Loucy (cell line): ENCODE measurements around the gene VSX2.

ENCODE experiments used
- H2AFZ ChIP-seq: fragments of 200-600 bp; sonication (generic); 2 replicates; pipeline ENCODE4 v1.6.0; 2016; ENCODE audit warnings: antibody characterized with exemption, mild to moderate bottlenecking, low read length, moderate library complexity
- H3F3A ChIP-seq: fragments of 200-600 bp; 2 replicates; pipeline ENCODE4 v1.6.0; 2016; ENCODE audit warnings: antibody characterized with exemption, low read depth, mild to moderate bottlenecking
- H3K27me3 ChIP-seq: fragments of 200-600 bp; sonication (generic); 2 replicates; pipeline ENCODE4 v1.6.1; 2014; ENCODE audit warnings: low read length, mild to moderate bottlenecking; ENCODE audit not compliant: insufficient read depth, poor library complexity, severe bottlenecking
- H3K36me3 ChIP-seq: fragments of 200-600 bp; sonication (generic); 2 replicates; pipeline ENCODE4 v1.6.1; 2016; ENCODE audit warnings: low read length; ENCODE audit not compliant: insufficient read depth
- H3K4me1 ChIP-seq: fragments of 200-600 bp; sonication (generic); 2 replicates; pipeline ENCODE4 v1.5.1; 2014; ENCODE audit warnings: low read length, mild to moderate bottlenecking; ENCODE audit not compliant: insufficient read depth, poor library complexity, severe bottlenecking
- H3K4me2 ChIP-seq: fragments of 200-600 bp; sonication (generic); 2 replicates; pipeline ENCODE4 v1.6.0; 2014; ENCODE audit warnings: antibody characterized with exemption, low read length, low read depth, mild to moderate bottlenecking; ENCODE audit not compliant: poor library complexity, severe bottlenecking
- H3K4me3 ChIP-seq: fragments of 200-600 bp; sonication (generic); 2 replicates; pipeline ENCODE4 v1.5.1; 2014; ENCODE audit warnings: low read length, mild to moderate bottlenecking, mixed read lengths; ENCODE audit not compliant: poor library complexity, severe bottlenecking
- H3K79me2 ChIP-seq: fragments of 200-600 bp; sonication (generic); 2 replicates; pipeline ENCODE4 v1.6.1; 2014; ENCODE audit warnings: low read length; ENCODE audit not compliant: insufficient read depth
- H3K9ac ChIP-seq: fragments of 200-600 bp; sonication (generic); 2 replicates; pipeline ENCODE4 v1.6.0; 2014; ENCODE audit warnings: mild to moderate bottlenecking, low read depth, low read length, moderate library complexity; ENCODE audit not compliant: poor library complexity, severe bottlenecking
- H3K9me2 ChIP-seq: fragments of 200-600 bp; sonication (generic); replicated peaks from 2 replicates; pipeline ENCODE4 v1.6.1; 2016; ENCODE audit warnings: low read depth, low read length, mixed read lengths
- H3K9me3 ChIP-seq: fragments of 200-600 bp; sonication (generic); 2 replicates; pipeline ENCODE4 v1.6.1; 2014; ENCODE audit warnings: mild to moderate bottlenecking, antibody characterized with exemption, low read length, low read depth; ENCODE audit not compliant: insufficient read depth
- H4K20me1 ChIP-seq: fragments of 200-600 bp; sonication (generic); 2 replicates; pipeline ENCODE4 v1.6.0; 2014; ENCODE audit warnings: antibody characterized with exemption, low read length, mild to moderate bottlenecking; ENCODE audit not compliant: insufficient read depth, poor library complexity, severe bottlenecking
- EZH2phosphoT487 ChIP-seq: fragments of 200-600 bp; IDR thresholded peaks from 2 replicates; pipeline ENCODE4 v1.6.1; 2018; ENCODE audit warnings: antibody characterized with exemption, mild to moderate bottlenecking, moderate library complexity, borderline replicate concordance
- TF ChIP-seq, protein P1 (sequence below): fragments of 200-600 bp; sonication (generic); conservative IDR thresholded peaks from 2 replicates; pipeline ENCODE4 v1.5.1; 2014; ENCODE audit warnings: mild to moderate bottlenecking, antibody characterized with exemption, low read length

Gene VSX2

GRCh38 chr14:74207943-74208342, 31.3 kb upstream of the VSX2 start:
- Histone ChIP-seq H3K9me2 (no peaks in the 10 kb centered on the region), H3K79me2 (no peaks in the 10 kb centered on the region), H3K9ac (no peak overlapping the region), H2AFZ (no peak overlapping the region), H3F3A (no peaks in the 10 kb centered on the region), H3K9me3 (no peaks in the 10 kb centered on the region), H3K4me2 (no peak overlapping the region), H3K4me1 (no peaks in the 10 kb centered on the region), H4K20me1 (no peaks in the 10 kb centered on the region), H3K4me3 (no peak overlapping the region), H3K36me3 (no peaks in the 10 kb centered on the region; the same call in 1 of the 2 replicates), H3K27me3 (no peaks in the 10 kb centered on the region)
- TF ChIP-seq, protein P1, sequence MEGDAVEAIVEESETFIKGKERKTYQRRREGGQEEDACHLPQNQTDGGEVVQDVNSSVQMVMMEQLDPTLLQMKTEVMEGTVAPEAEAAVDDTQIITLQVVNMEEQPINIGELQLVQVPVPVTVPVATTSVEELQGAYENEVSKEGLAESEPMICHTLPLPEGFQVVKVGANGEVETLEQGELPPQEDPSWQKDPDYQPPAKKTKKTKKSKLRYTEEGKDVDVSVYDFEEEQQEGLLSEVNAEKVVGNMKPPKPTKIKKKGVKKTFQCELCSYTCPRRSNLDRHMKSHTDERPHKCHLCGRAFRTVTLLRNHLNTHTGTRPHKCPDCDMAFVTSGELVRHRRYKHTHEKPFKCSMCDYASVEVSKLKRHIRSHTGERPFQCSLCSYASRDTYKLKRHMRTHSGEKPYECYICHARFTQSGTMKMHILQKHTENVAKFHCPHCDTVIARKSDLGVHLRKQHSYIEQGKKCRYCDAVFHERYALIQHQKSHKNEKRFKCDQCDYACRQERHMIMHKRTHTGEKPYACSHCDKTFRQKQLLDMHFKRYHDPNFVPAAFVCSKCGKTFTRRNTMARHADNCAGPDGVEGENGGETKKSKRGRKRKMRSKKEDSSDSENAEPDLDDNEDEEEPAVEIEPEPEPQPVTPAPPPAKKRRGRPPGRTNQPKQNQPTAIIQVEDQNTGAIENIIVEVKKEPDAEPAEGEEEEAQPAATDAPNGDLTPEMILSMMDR, result peak; percentile 71
- no peak for TF ChIP-seq EZH2phosphoT487

- H2AFZ ChIP-seq, result no peak overlapping the region
Observed at GRCh38 chr14:74208642-74209041, 30.6 kb upstream of the VSX2 start.

GRCh38 chr14:74211945-74212580, 27.2 kb upstream of the VSX2 start:
- Histone ChIP-seq H3K9me3 (no peaks in the 10 kb centered on the region), H3K9ac (no peak overlapping the region), H4K20me1 (no peaks in the 10 kb centered on the region), H3K79me2 (no peaks in the 10 kb centered on the region), H3K27me3 (no peaks in the 10 kb centered on the region), H2AFZ (no peak overlapping the region), H3F3A (no peaks in the 10 kb centered on the region), H3K4me1 (no peaks in the 10 kb centered on the region), H3K4me3 (no peak overlapping the region), H3K4me2 (no peak overlapping the region), H3K9me2 (no peaks in the 10 kb centered on the region), H3K36me3 (no peaks in the 10 kb centered on the region)
- no peak for TF ChIP-seq EZH2phosphoT487
- TF ChIP-seq, protein P1, result no peak

More at GRCh38 chr14:74208642-74209041, 30.6 kb upstream of the VSX2 start:
- TF ChIP-seq, protein P1, result no peak
- TF ChIP-seq EZH2phosphoT487, result no peak
- H3K9me2 ChIP-seq, result no peaks in the 10 kb centered on the region
- H3K27me3 ChIP-seq, result no peaks in the 10 kb centered on the region
- H3K9ac ChIP-seq, result no peak overlapping the region
- H3K4me1 ChIP-seq, result no peaks in the 10 kb centered on the region
- H3K4me2 ChIP-seq, result no peak overlapping the region
- H4K20me1 ChIP-seq, result no peaks in the 10 kb centered on the region
- H3F3A ChIP-seq, result no peaks in the 10 kb centered on the region
- no peaks in the 10 kb centered on the region for H3K9me3 ChIP-seq
- H3K36me3 ChIP-seq, result no peaks in the 10 kb centered on the region
- H3K4me3 ChIP-seq, result no peak overlapping the region
- no peaks in the 10 kb centered on the region for H3K79me2 ChIP-seq
